ENCODE measurements around the gene MARS1. TPM values are rescaled to one million over a fixed set of nuclear protein-coding genes. Genes with fewer than 3 reads are reported as not detected.

The MARS1 gene
- total and polyA plus RNA-seq, 2 experiments from 2014 or later: 266 to 351 TPM

- Histone ChIP-seq H3K4me2 (no peak overlapping the region), H4K20me1 (replicated peaks; ENCODE audit: insufficient read depth) (peaks cover 34% of the 10 kb centered on the region), H3K4me1 (ENCODE audit: insufficient read depth) (no peaks in the 10 kb centered on the region; the same call in 1 of the 2 replicates), H3K9me2 (ENCODE audit: insufficient read depth) (no peaks in the 10 kb centered on the region), H2AFZ (no peak overlapping the region), H3K36me3 (ENCODE audit: insufficient read depth) (peaks cover 34% of the 10 kb centered on the region), H3F3A (replicated peaks; ENCODE audit: low read depth) (peaks cover 34% of the 10 kb centered on the region), H3K4me3 (no peak overlapping the region), H3K27me3 (ENCODE audit: insufficient read depth) (no peaks in the 10 kb centered on the region), H3K27ac (ENCODE audit: low read depth) (no peak overlapping the region; the same call in 1 of the 2 replicates), H3K79me2 (replicated peaks; ENCODE audit: insufficient read depth) (peaks cover 30% of the 10 kb centered on the region)
- Mint-ChIP-seq H3K4me3 (peak overlapping the region; percentile 88), H3K36me3 (ENCODE audit: low read depth) (peaks cover 44% of the 10 kb centered on the region), H3K4me1 (peaks cover 17% of the 10 kb centered on the region), H3K27ac (no peak overlapping the region; the same call in 1 of the 2 replicates), H3K9me3 (no peaks in the 10 kb centered on the region), H3K27me3 (ENCODE audit: insufficient read depth, low read depth, poor library complexity) (peaks cover 15% of the 10 kb centered on the region)
- DNase-seq (ENCODE audit: low spot score) (peak; percentile 37), ATAC-seq (no peak)
- TF ChIP-seq ZNF114 (CRISPR knock-in tag; IDR thresholded peaks at IDR 0.05) (no peak), ZNF462 (CRISPR knock-in tag; IDR thresholded peaks at IDR 0.05) (no peak)
Measured at GRCh38 chr12:57487055-57487596, 742 bp upstream of the MARS1 start.

- H3K4me3 ChIP-seq: peak overlapping the region; percentile 100
- Mint-ChIP-seq H3K4me1 (peaks cover 10% of the 10 kb centered on the region), H3K9me3 (no peaks in the 10 kb centered on the region), H3K4me3 (peak overlapping the region; percentile 88), H3K36me3 (ENCODE audit: low read depth) (peaks cover 54% of the 10 kb centered on the region), H3K27ac (peak overlapping the region; percentile 99), H3K27me3 (ENCODE audit: insufficient read depth, low read depth, poor library complexity) (peaks cover 15% of the 10 kb centered on the region)
- H3K36me3 ChIP-seq (ENCODE audit: insufficient read depth): peaks cover 43% of the 10 kb centered on the region
- peaks cover 42% of the 10 kb centered on the region for H3F3A ChIP-seq (replicated peaks; ENCODE audit: low read depth)
- H2AFZ ChIP-seq: no peak overlapping the region
- H3K27ac ChIP-seq (ENCODE audit: low read depth): peak overlapping the region; percentile 88
- ATAC-seq (peak; percentile 13), DNase-seq (ENCODE audit: low spot score) (peak; percentile 30)
- peaks cover 34% of the 10 kb centered on the region for H4K20me1 ChIP-seq (replicated peaks; ENCODE audit: insufficient read depth)
- no peaks in the 10 kb centered on the region for H3K27me3 ChIP-seq (ENCODE audit: insufficient read depth)
- H3K9me2 ChIP-seq (ENCODE audit: insufficient read depth): no peaks in the 10 kb centered on the region
- no peaks in the 10 kb centered on the region; the same call in 1 of the 2 replicates for H3K4me1 ChIP-seq (ENCODE audit: insufficient read depth)
- H3K79me2 ChIP-seq (replicated peaks; ENCODE audit: insufficient read depth): peaks cover 30% of the 10 kb centered on the region
- peak overlapping the region; percentile 100 for H3K4me2 ChIP-seq
- no peak for TF ChIP-seq REST (IDR thresholded peaks at IDR 0.05; ENCODE audit: unreplicated experiment)
Measured at GRCh38 chr12:57488402-57489156, 711 bp downstream of the MARS1 start.

All from GM23338 (cell line).